GM06990 (cell line): ENCODE data around the gene RIPOR2.

ENCODE experiments used
- DNase-seq: peaks from one replicate; pipeline ENCODE4 v3.0.0-alpha.2; 2011; ENCODE audit not compliant: insufficient read length; ENCODE audit errors: extremely low read depth
- H3K27me3 ChIP-seq: replicated peaks from 2 replicates; pipeline ENCODE4 v1.6.0; 2011; ENCODE audit warnings: low read length; ENCODE audit not compliant: control insufficient read depth, insufficient read depth
- H3K36me3 ChIP-seq: 2 replicates; pipeline ENCODE4 v1.5.1; 2011; ENCODE audit warnings: low read length; ENCODE audit not compliant: control insufficient read depth, insufficient read depth
- H3K4me3 ChIP-seq: replicated peaks from 2 replicates; pipeline ENCODE4 v1.5.1; 2011; ENCODE audit warnings: low read depth, mild to moderate bottlenecking, control low read depth, low read length
- CTCF ChIP-seq: IDR thresholded peaks from 2 replicates; pipeline ENCODE4 v1.5.1; 2011; ENCODE audit warnings: low read length, control low read depth, mild to moderate bottlenecking, inconsistent platforms; ENCODE audit not compliant: insufficient read depth, poor library complexity, severe bottlenecking

RIPOR2 gene

DNA sequence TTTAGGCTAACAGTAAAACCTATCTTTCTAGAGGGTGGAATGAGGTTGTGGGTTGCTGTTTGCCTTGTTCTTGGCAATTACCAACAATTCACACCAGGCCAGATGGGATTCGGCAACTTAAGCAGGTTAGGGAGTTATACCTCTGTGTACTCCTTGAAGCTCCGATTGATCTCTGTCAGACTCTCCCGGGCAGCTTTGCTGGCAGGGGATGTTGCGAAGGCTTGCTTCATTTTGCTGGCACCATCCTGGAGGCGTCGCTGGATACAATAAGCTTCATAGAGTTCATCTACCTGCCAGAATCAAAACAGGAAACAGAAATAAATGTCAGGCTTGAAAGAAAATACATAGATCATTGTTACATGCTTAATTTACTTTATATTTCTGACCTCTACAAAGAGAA, 70.6 kb downstream of the RIPOR2 start:
- no peak for DNase-seq
- H3K27me3 ChIP-seq, result no peaks in the 10 kb centered on the region
- no peak for TF ChIP-seq CTCF
- H3K36me3 ChIP-seq, result peaks cover 12% of the 10 kb centered on the region
- no peak overlapping the region for H3K4me3 ChIP-seq

DNA sequence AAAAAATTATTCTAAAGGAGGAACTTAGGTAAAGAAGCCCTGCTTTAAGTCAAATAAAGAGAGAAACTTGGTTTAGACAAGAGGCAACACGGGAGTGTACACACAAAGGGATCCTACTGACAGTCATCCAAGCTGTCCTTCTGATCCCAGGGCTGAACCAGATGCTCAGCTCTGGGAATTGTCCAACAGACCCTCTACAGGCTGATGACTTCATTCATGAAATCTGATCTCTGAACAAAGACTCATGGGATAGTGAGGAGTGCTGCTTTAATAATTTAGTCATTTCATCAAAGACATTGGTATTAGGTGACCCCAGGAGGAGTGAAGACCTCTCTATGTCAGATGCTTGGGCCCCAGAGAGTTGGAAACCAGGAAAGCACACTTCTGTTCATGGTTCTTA, 71.4 kb downstream of the RIPOR2 start:
- Histone ChIP-seq H3K36me3 (peaks cover 12% of the 10 kb centered on the region), H3K27me3 (no peaks in the 10 kb centered on the region), H3K4me3 (no peak overlapping the region)
- no peak for TF ChIP-seq CTCF
- DNase-seq, result no peak

GRCh38 chr6:24861934-24862333, 73.8 kb downstream of the RIPOR2 start:
- no peak for TF ChIP-seq CTCF
- DNase-seq, result peak; percentile 43
- Histone ChIP-seq H3K36me3 (peaks cover 11% of the 10 kb centered on the region), H3K27me3 (no peaks in the 10 kb centered on the region), H3K4me3 (no peak overlapping the region)

DNA sequence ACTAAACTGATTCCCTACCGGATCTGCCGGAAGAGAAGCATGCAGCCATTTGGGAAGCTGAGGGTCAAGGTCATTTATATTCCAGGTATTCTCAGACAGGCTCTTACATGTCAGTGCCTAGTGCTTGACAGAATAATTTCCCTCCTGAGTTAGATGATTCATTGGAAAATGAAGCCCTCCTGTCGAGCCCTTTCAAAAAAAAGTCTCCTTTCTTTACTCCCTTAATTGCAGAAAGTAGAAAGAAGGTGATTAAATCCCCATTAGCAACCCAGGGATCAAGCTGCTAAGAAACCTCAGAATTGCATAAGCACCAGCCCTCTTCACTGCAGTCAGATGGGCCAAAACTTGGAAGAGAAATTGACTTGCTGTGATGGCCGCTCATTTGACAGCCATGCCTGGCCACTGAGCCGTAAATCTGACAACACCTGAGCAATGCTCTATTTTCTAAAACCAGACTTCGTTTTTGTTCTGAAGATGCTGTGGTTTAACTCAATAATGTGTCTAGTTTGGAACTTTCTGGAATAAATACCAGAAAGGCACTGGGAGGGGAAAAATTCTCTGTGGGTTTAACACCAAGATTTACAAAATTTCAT, 76.1 kb downstream of the RIPOR2 start:
- no peak for TF ChIP-seq CTCF
- no peak overlapping the region for H3K4me3 ChIP-seq
- no peak for DNase-seq
- H3K27me3 ChIP-seq, result no peaks in the 10 kb centered on the region
- H3K36me3 ChIP-seq, result peaks cover 5% of the 10 kb centered on the region

DNA sequence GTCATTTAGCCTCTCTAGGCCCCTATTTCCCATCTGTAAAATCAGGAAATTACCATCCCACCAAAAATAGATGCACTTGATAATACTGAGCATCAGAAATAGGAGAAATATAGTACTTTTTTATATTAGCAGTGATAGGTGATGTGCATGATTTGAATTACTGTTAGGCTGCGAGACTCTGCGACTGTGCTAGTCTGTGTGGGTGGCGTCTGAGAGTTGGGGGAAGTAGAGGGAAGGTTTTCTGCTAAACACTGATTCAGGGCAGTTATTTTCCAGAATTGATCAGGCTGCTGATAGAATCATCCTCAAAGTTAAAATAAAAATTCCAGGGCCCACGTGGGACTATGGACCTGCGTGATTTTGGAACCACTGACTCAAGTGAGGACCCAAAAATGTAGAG, 76.6 kb downstream of the RIPOR2 start:
- peaks cover 4% of the 10 kb centered on the region for H3K36me3 ChIP-seq
- DNase-seq, result no peak
- H3K27me3 ChIP-seq, result no peaks in the 10 kb centered on the region
- H3K4me3 ChIP-seq, result no peak overlapping the region
- TF ChIP-seq CTCF, result no peak

DNA sequence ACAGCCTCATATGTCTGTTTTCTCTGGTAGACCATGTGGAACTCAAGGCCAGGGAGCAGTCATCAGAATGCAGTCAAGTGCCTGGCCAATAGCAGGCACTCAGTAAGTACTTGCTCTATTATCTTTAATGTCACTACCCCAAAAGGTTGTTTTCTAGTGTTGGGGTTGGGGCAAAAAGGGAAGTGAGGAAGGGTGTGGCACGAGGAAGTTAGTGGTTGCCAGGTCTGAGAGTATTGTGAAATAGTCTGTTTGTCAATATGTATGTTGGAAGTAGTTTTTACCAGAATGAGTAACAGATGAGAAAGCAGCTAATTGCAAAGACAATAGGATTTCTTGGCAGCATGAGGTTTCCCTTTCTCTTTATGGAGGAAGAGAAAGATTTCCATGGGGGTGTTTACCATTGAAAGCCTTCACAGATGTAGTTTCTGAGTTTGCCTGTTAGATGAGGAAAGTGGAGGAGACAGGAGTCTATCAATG, 77.5 kb downstream of the RIPOR2 start:
- peak; percentile 61 for DNase-seq
- Histone ChIP-seq H3K27me3 (no peaks in the 10 kb centered on the region), H3K36me3 (peaks cover 4% of the 10 kb centered on the region), H3K4me3 (no peak overlapping the region)
- TF ChIP-seq CTCF, result no peak
